ENCODE results near the gene HAAO.

DNA sequence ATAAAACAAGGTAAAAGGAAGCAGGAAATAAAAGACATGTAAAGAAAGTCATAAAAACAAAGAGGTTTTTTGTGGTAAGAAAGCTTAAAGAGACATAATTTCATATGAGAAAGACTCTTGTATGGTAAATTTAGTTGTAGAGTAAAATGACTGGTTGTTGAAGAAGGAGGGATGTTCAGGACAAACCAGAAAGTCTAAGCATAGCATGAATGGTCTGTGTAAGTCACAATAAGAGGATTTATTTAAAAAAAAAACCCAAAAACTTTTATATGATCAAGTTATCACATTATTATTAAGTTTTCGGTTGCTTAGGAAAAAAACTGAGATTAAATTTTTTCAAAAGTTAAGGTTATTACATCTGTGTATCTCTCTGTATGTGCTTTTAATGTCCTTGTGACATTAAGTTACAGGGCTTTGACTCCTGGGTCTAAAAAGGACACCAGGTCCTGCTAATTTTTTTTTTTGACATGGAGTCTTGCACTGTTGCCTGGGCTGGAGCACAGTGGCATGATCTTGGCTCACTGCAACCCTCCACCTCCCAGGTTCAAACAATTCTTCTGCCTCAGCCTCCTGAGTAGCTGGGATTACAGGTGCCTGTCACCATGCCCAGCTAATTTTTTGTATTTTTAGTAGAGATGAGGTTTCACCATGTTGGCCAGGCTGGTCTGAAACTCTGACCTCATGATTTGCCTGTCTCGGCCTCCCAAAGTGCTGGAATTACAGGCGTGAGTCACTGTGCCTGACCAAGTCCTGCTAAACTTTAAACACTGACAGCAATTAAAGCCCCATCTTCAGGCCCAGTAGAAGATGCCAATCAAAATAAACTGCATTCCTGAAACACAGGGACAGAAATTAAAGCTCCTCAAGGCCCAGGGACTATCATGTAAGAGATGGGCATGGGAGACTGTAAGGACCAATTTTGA, 14.2 kb downstream of the HAAO start:
- TF ChIP-seq CTCF (IDR thresholded peaks at IDR 0.05) (no peak), POLR2AphosphoS5 (IDR thresholded peaks at IDR 0.05; ENCODE audit: low read depth, low read length) (no peak)
